Stomach (tissue), 9 donors: Measurements from ENCODE around the gene CAPN3. TPM values are rescaled to one million over a fixed set of nuclear protein-coding genes. Genes with fewer than 3 reads are reported as not detected.

Experiments used
- DNase-seq, 2 donors: peaks; one replicate each; pipeline versions ENCODE4 v3.0.0 to v3.0.0-alpha.2; 2013 to 2019
- H3K27ac ChIP-seq, 5 donors: fragments of 200-600 bp in 4 of 5; sonication (generic) in 4 of 5; one replicate each; pipeline ENCODE4 v1.5.1; 2013 to 2019; ENCODE audit warnings: mild to moderate bottlenecking in 1 of 5, moderate library complexity in 1 of 5
- H3K27me3 ChIP-seq, 3 donors: fragments of 200-600 bp; sonication (generic); one replicate each; pipeline ENCODE4 v1.5.1; 2017 to 2019; ENCODE audit warnings: mixed run types in 1 of 3
- H3K36me3 ChIP-seq, 4 donors: fragments of 200-600 bp; sonication (generic); 1 replicate in 3 of 4; 2 replicates in 1 of 4; pipeline ENCODE4 v1.5.1; 2016 to 2019
- H3K4me1 ChIP-seq, 4 donors: fragments of 200-600 bp; sonication (generic); one replicate each; pipeline ENCODE4 v1.5.1; 2016 to 2019
- H3K4me3 ChIP-seq, 4 donors: fragments of 200-600 bp; sonication (generic) in 3 of 4; one replicate each; pipeline ENCODE4 v1.5.1; 2016 to 2019; ENCODE audit warnings: mild to moderate bottlenecking in 1 of 4
- H3K9me3 ChIP-seq, 4 donors: fragments of 200-600 bp; sonication (generic); one replicate each; pipeline ENCODE4 v1.5.1; 2016 to 2019
- EP300 ChIP-seq: sonication (generic); formaldehyde crosslinking; IDR thresholded peaks from one replicate; pipeline ENCODE4 v1.6.1; 2017; ENCODE audit warnings: antibody characterized with exemption
- POLR2A ChIP-seq, 4 donors: fragments of 450-650 bp; IDR thresholded peaks; one replicate each; pipeline ENCODE4 v1.6.1; 2016; ENCODE audit warnings: antibody characterized with exemption in 4 of 4, control low read depth in 2 of 4, mild to moderate bottlenecking in 1 of 4, moderate library complexity in 1 of 4
- POLR2AphosphoS5 ChIP-seq, 3 donors: sonication (generic); formaldehyde crosslinking; IDR thresholded peaks; one replicate each; pipeline ENCODE4 v1.6.1; 2016; ENCODE audit warnings: antibody characterized with exemption in 3 of 3
- WGBS, 5 donors: extraction: QIAGEN DNeasy Blood & Tissue Kit in 3 of 5; methylation state at CpG; one replicate each; pipeline versions ENCODE4 v1.1.5 to v1.1.7; 2013 to 2018; 5-methylcytosine and 5-hydroxymethylcytosine counted together
- intact Hi-C: fragments of 100-400 bp; cut with DNase I; formaldehyde crosslinking; loops from one replicate; pipeline ENCODE4 v1.15.1; 2023; ENCODE audit warnings: low total_unique reads
- polyA plus RNA-seq, 3 donors: library from polyadenylated mRNA; stranded (reverse); fragments of 200-250 nt; gene quantifications; one replicate each; pipeline ENCODE4 v1.2.3, GENCODE V29; 2013
- total RNA-seq, 5 donors: library from RNA; depleted of rRNA; stranded (reverse); fragments of >200 nt; gene quantifications; one replicate each; pipeline versions ENCODE4 v1.1.0 to v1.2.3, GENCODE V29; 2014 to 2016
- TF ChIP-seq, protein P1 (sequence below), 7 experiments: fragments of 450-650 bp in 4 of 7; fragments of 200-600 bp in 3 of 7; sonication (generic) in 3 of 7; IDR thresholded peaks; one replicate each; pipeline ENCODE4 v1.5.1; 2016 to 2019; ENCODE audit warnings: antibody characterized with exemption in 7 of 7, control low read depth in 2 of 7, mild to moderate bottlenecking in 1 of 7
- donor health status: healthy with polysubstance abuse.
- donor health status: Bipolar disorder and iron deficiency.
- donor health status: healthy.

Gene CAPN3
- total and polyA plus RNA-seq, 8 donors, result 0.29 to 244 (median 10.9) TPM

DNA sequence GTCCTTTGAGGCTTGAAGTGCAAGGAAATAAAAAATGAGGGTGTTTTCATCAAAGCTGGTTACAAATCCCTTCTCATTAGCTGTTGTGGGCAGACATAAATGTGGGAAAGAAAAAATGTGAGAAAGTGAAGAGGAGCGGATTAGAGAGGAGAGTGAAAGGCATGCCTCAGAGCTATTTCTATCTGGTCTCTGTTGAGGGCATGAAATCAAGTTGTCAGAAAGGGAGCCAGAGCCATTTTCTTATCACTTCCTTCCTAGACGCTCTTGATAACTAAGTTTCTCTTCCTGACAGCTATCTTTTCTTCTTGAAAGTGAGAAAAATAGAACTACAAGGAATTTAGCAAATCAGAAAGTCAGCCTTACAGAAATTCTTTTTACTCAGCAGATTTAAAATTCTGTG is 20.8 kb upstream of the CAPN3 start:
- H3K9me3 ChIP-seq, result peaks cover 0 to 14% (median 5%) of the 10 kb centered on the region in 4 donors
- no peak overlapping the region for H3K4me3 ChIP-seq
- no peaks in the 10 kb centered on the region for H3K27me3 ChIP-seq
- H3K27ac ChIP-seq, result no peak overlapping the region
- WGBS, 5 donors, result 58 to 65% (median 61%) methylated on average over 2 of the region's 2 CpGs
- DNase-seq, result no peak
- TF ChIP-seq POLR2A (IDR thresholded peaks at IDR 0.05), result no peak
- TF ChIP-seq POLR2AphosphoS5 (IDR thresholded peaks at IDR 0.05), result no peak
- no peak for TF ChIP-seq EP300
- TF ChIP-seq, protein P1, sequence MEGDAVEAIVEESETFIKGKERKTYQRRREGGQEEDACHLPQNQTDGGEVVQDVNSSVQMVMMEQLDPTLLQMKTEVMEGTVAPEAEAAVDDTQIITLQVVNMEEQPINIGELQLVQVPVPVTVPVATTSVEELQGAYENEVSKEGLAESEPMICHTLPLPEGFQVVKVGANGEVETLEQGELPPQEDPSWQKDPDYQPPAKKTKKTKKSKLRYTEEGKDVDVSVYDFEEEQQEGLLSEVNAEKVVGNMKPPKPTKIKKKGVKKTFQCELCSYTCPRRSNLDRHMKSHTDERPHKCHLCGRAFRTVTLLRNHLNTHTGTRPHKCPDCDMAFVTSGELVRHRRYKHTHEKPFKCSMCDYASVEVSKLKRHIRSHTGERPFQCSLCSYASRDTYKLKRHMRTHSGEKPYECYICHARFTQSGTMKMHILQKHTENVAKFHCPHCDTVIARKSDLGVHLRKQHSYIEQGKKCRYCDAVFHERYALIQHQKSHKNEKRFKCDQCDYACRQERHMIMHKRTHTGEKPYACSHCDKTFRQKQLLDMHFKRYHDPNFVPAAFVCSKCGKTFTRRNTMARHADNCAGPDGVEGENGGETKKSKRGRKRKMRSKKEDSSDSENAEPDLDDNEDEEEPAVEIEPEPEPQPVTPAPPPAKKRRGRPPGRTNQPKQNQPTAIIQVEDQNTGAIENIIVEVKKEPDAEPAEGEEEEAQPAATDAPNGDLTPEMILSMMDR (IDR thresholded peaks at IDR 0.05), result no peak
- H3K4me1 ChIP-seq, result no peaks in the 10 kb centered on the region
- peaks cover 0 to 38% (median 22%) of the 10 kb centered on the region in 4 donors for H3K36me3 ChIP-seq
- intact Hi-C loops, result no loop called here

DNA sequence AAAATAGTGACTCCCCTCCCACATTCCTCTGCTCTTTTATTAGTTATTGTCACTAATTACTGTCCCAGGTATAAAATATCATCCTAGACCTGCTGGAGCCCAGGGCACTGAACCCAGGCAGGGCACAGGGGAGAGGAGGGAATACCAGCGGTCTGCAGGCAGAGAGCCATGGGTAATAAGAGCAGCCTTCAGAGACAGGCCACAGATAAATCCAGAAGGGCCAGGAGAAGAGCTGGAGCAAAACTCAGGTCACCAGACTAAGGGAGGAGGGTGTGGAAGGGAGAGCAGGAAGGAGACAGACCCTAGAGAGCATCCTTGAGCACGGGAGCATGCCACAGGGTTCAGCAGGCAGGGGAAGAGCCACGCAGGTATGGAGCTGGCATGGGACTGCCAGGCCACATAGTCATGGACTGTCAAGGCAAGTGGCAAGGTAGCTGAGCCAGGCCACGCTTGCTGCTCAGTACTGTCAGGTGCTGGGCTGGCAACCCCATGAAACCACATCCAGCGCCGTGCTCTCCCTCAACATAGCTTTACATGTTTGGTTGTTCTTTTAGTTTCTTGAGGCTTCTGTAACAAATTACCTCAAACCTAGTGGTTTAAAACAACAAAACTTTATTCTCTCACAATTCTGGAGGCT is 15.6 kb upstream of the CAPN3 start:
- no peak overlapping the region for H3K4me3 ChIP-seq
- no peaks in the 10 kb centered on the region for H3K27me3 ChIP-seq
- intact Hi-C loops, result no loop called here
- no peaks in the 10 kb centered on the region for H3K4me1 ChIP-seq
- no peak overlapping the region for H3K27ac ChIP-seq
- 85 to 98% (median 94%) methylated on average over 6 of the region's 6 CpGs for WGBS, 5 donors
- DNase-seq, result no peak
- TF ChIP-seq POLR2A (IDR thresholded peaks at IDR 0.05) (no peak), POLR2AphosphoS5 (IDR thresholded peaks at IDR 0.05) (no peak), EP300 (no peak)
- TF ChIP-seq, protein P1 (IDR thresholded peaks at IDR 0.05), result no peak
- H3K9me3 ChIP-seq, result no peaks in the 10 kb centered on the region
- H3K36me3 ChIP-seq, result peaks cover 8 to 71% (median 59%) of the 10 kb centered on the region in 4 donors

DNA sequence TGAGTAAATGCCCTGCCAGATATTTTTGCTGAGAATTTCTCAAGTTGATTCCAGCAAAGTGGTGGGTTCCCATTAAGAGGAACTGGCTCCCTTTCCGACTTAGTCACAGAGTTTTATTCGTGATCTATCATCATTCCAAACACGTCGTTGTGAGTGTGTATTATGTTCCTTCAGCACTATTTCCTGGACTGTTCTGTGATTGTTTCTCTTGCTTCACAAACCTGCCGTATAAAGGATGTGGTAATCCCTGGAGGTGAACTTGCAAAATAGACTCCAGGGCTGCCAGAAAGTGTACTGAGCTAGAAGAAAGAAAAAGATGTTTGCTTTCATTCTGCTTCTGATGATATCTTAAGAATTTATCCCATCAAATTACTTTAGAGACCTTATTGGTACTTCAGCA is 14.5 kb upstream of the CAPN3 start:
- intact Hi-C loops, result no loop called here
- H3K4me1 ChIP-seq, result no peaks in the 10 kb centered on the region
- DNase-seq, result no peak
- H3K27ac ChIP-seq, result no peak overlapping the region
- H3K9me3 ChIP-seq, result no peaks in the 10 kb centered on the region
- no peak overlapping the region for H3K4me3 ChIP-seq
- H3K27me3 ChIP-seq, result no peaks in the 10 kb centered on the region
- WGBS, 5 donors, result 64 to 76% (median 68%) methylated on average over 5 of the region's 5 CpGs
- TF ChIP-seq, protein P1 (IDR thresholded peaks at IDR 0.05), result no peak
- TF ChIP-seq POLR2AphosphoS5 (IDR thresholded peaks at IDR 0.05), result no peak
- no peak for TF ChIP-seq EP300
- TF ChIP-seq POLR2A (IDR thresholded peaks at IDR 0.05), result no peak
- peaks cover 8 to 77% (median 67%) of the 10 kb centered on the region in 4 donors for H3K36me3 ChIP-seq

DNA sequence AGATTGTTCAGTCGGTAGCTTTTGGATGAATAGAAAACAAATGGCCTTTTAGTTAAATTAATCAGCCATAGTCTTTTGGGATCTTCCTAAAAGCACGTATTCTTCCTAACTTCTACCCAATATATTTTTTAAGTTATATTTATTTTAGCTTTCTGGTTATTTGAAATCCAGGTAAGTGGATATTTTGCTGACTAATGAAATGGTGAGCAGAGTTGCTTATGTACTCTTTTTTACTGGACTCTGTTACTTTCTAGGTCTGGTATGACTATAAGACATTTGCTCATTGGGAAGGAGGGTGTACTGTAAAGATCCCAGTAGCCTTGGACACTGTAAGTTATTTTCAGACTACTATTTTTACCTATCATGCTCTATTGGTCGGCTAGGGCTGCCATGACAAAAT is 13.8 kb upstream of the CAPN3 start:
- Histone ChIP-seq H3K4me1 (no peaks in the 10 kb centered on the region), H3K4me3 (no peak overlapping the region), H3K36me3 (peaks cover 8 to 81% (median 74%) of the 10 kb centered on the region in 4 donors), H3K27ac (no peak overlapping the region), H3K27me3 (no peaks in the 10 kb centered on the region), H3K9me3 (no peaks in the 10 kb centered on the region)
- intact Hi-C loops, result no loop called here
- 95 to 97% (median 96%) methylated on average over 3 of the region's 3 CpGs for WGBS, 5 donors
- TF ChIP-seq POLR2A (IDR thresholded peaks at IDR 0.05) (no peak), EP300 (no peak)
- no peak for DNase-seq

DNA sequence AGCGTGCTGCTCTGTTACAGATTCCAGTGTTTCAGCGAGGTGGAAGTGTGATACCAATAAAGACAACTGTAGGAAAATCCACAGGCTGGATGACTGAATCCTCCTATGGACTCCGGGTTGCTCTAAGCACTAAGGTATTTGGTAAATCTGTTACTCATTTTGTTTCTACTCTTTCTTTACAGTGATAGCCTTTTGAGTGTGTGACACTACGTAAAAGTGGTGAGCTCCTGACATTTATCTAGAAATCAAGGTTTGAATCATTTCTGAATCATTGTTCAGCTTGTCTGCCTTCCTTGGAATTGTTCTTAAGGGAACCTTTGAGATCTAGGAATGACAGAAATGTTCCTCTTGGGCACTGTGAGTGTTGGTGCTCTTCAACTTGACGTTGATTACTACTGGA is 11.2 kb upstream of the CAPN3 start:
- DNase-seq, result no peak
- Histone ChIP-seq H3K9me3 (no peaks in the 10 kb centered on the region), H3K36me3 (peaks cover 14 to 98% (median 92%) of the 10 kb centered on the region in 4 donors), H3K4me3 (no peak overlapping the region), H3K27ac (no peak overlapping the region), H3K27me3 (no peaks in the 10 kb centered on the region), H3K4me1 (no peaks in the 10 kb centered on the region)
- 92 to 98% (median 94%) methylated on average over 5 of the region's 5 CpGs for WGBS, 5 donors
- no peak for TF ChIP-seq POLR2AphosphoS5 (IDR thresholded peaks at IDR 0.05)
- no peak for TF ChIP-seq EP300
- TF ChIP-seq, protein P1 (IDR thresholded peaks at IDR 0.05), result no peak
- TF ChIP-seq POLR2A (IDR thresholded peaks at IDR 0.05), result no peak
- intact Hi-C loops, result no loop called here
